C4-2B (cell line): Measurements from ENCODE around the gene TEKT1.

ENCODE experiments used
- CTCF ChIP-seq: fragments of 450-650 bp; conservative IDR thresholded peaks from 2 replicates; pipeline ENCODE4 v1.5.1; 2017; ENCODE audit warnings: mild to moderate bottlenecking
- ZFX ChIP-seq: fragments of 450-650 bp; IDR thresholded peaks from 2 replicates; pipeline ENCODE4 v1.6.1; 2017

DNA sequence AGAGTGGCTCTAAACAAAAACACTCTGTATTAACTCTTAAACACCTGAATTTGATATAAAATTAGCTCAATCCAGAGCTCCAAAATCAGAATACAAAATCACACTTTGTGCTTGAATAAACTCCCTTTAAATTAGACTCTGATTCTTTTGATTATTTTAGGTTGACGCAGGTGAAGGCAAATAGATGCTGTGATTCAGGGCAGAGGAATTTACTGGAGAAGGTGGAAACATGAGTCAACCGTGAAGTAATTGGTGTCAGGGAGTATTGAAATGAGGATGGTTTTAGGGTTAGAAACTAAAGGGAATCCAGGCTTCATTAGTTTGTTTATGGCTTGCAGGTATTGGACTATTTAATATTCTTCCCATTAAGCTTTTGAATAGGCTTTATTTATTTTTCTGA is 37.1 kb upstream of the TEKT1 start:
- no peak for TF ChIP-seq CTCF
- TF ChIP-seq ZFX, result no peak
